ENCODE data around the gene MROH8.

GRCh38 chr20:37158248-37158647 lies 21.1 kb downstream of the MROH8 start:
- TF ChIP-seq POLR2AphosphoS5 (IDR thresholded peaks at IDR 0.05; ENCODE audit: low read depth, low read length) (no peak), CTCF (IDR thresholded peaks at IDR 0.05) (no peak), REST (IDR thresholded peaks at IDR 0.05; ENCODE audit: low read depth, low read length) (no peak), MAX (IDR thresholded peaks at IDR 0.05; ENCODE audit: low read depth) (no peak), SMC3 (IDR thresholded peaks at IDR 0.05; ENCODE audit: low read depth, low read length) (no peak), GATA2 (CRISPR knock-in tag; IDR thresholded peaks at IDR 0.05) (no peak)
